ENCODE measurements around the gene SPATA32. TPM values are rescaled to one million over a fixed set of nuclear protein-coding genes. Genes with fewer than 3 reads are reported as not detected.

Gene SPATA32
- polyA plus RNA-seq, 2 of the 4 experiments (the other 2 are of a cell fraction): 0.05 to 0.21 TPM

GRCh38 chr17:45234641-45235415 is 27.1 kb downstream of the SPATA32 start:
- WGBS (ENCODE audit: missing lambda C conversion rate): 25% methylated on average over 6 of the region's 6 CpGs
- H3K4me3 ChIP-seq: no peak overlapping the region
- peak; percentile 52 for TF ChIP-seq CTCF (IDR thresholded peaks at IDR 0.05)
- peak; percentile 26; the same call in 1 of the 3 replicates for TF ChIP-seq SMC3 (IDR thresholded peaks at IDR 0.05)
- no peak for TF ChIP-seq JUN (IDR thresholded peaks at IDR 0.05)
- peak; percentile 41 to 58 for TF ChIP-seq RAD21 (conservative IDR thresholded peaks at IDR 0.05 in 1 of 2, IDR thresholded peaks at IDR 0.05 in 1 of 2)
- TF ChIP-seq MAFK (IDR thresholded peaks at IDR 0.05; ENCODE audit: partially characterized antibody): no peak
- DNase-seq (ENCODE audit: low read depth in 1 of 2, low spot score in 1 of 2): peak in 1 of 2 experiments; percentile 66
- POLR2A ChIA-PET: interaction anchor here (0.7 kb wide), 2 partner anchors 9 to 86 kb away, joined by 3 read pairs; partner anchors contain the start of gene HEXIM1
- H3K4me1 ChIP-seq: peaks cover 41% of the 10 kb centered on the region
- peak overlapping the region; percentile 5; the same call in 1 of the 3 replicates for H3K4me2 ChIP-seq
- H3K9me3 ChIP-seq: no peaks in the 10 kb centered on the region
- CTCF ChIA-PET: interaction anchor here (0.7 to 52.3 kb wide), 45 partner anchors 8 to 193 kb away, joined by 3 to 2147 read pairs (median 5); partner anchors contain the start of genes ACBD4, FMNL1, HEXIM1 and HEXIM2
- H3K27ac ChIP-seq: peak overlapping the region; percentile 35 to 66; a peak in 5 of 6 replicates
- FAIRE-seq: peak; percentile 13
- ATAC-seq: peak; percentile 39 to 63

GRCh38 chr17:45233423-45233924 is 28.4 kb downstream of the SPATA32 start:
- WGBS (ENCODE audit: missing lambda C conversion rate): 83% methylated on average over 8 of the region's 8 CpGs
- DNase-seq (ENCODE audit: low read depth in 1 of 2, low spot score in 1 of 2) (peak in 1 of 2 experiments; percentile 3), FAIRE-seq (no peak), ATAC-seq (no peak)
- CTCF ChIA-PET: interaction anchor here (3.0 to 52.3 kb wide), 8 partner anchors 7 to 150 kb away, joined by 8 to 2147 read pairs (median 128); partner anchors contain the start of genes ACBD4, FMNL1, HEXIM1 and HEXIM2
- POLR2A ChIA-PET: no interaction called here
- H3K4me3 ChIP-seq: no peak overlapping the region
- H3K9me3 ChIP-seq: no peaks in the 10 kb centered on the region
- peak overlapping the region in 1 of 2 experiments; percentile 97; a peak in 4 of 6 replicates for H3K27ac ChIP-seq
- TF ChIP-seq ZSCAN20 (CRISPR knock-in tag; IDR thresholded peaks at IDR 0.05): no peak
- TF ChIP-seq CBX8 (IDR thresholded peaks at IDR 0.05): no peak
- TF ChIP-seq ZC3H11A (IDR thresholded peaks at IDR 0.05): no peak
- no peak for TF ChIP-seq POLR2AphosphoS2 (conservative IDR thresholded peaks at IDR 0.05; ENCODE audit: low read length)
- no peak for TF ChIP-seq ELK1 (IDR thresholded peaks at IDR 0.05; ENCODE audit: low read depth, low read length)
- TF ChIP-seq HMGXB4 (CRISPR knock-in tag; IDR thresholded peaks at IDR 0.05; ENCODE audit: borderline replicate concordance): no peak
- TF ChIP-seq EHMT2 (IDR thresholded peaks at IDR 0.05; ENCODE audit: low read depth): no peak
- no peak for TF ChIP-seq HDAC2 (IDR thresholded peaks at IDR 0.05)
- TF ChIP-seq NR3C1 (IDR thresholded peaks at IDR 0.05): no peak
- TF ChIP-seq HES2 (IDR thresholded peaks at IDR 0.05): no peak
- TF ChIP-seq RARB (CRISPR knock-in tag; IDR thresholded peaks at IDR 0.05): no peak
- H3K4me1 ChIP-seq: peaks cover 52% of the 10 kb centered on the region
- H3K4me2 ChIP-seq: no peak overlapping the region
